Stimulated activated CD4-positive, alpha-beta T cell treated with anti-CD3 and anti-CD28 coated beads, Interleukin-2, amount 100 ng/mL, for 4 hours (primary cell): ENCODE data around the gene PALM.
A peak's percentile ranks its signal among the peaks of the same experiment; 100 is the strongest.
"Not testable (repeated sequence)": the region's sequence is repeated elsewhere in the genome, so short reads cannot be mapped to it uniquely, and the experiment has no call there.

Experiments used
- DNase-seq: peaks from one replicate; pipeline ENCODE4 v3.0.0-alpha.2; 2020; ENCODE audit warnings: low read depth

Gene PALM

DNA sequence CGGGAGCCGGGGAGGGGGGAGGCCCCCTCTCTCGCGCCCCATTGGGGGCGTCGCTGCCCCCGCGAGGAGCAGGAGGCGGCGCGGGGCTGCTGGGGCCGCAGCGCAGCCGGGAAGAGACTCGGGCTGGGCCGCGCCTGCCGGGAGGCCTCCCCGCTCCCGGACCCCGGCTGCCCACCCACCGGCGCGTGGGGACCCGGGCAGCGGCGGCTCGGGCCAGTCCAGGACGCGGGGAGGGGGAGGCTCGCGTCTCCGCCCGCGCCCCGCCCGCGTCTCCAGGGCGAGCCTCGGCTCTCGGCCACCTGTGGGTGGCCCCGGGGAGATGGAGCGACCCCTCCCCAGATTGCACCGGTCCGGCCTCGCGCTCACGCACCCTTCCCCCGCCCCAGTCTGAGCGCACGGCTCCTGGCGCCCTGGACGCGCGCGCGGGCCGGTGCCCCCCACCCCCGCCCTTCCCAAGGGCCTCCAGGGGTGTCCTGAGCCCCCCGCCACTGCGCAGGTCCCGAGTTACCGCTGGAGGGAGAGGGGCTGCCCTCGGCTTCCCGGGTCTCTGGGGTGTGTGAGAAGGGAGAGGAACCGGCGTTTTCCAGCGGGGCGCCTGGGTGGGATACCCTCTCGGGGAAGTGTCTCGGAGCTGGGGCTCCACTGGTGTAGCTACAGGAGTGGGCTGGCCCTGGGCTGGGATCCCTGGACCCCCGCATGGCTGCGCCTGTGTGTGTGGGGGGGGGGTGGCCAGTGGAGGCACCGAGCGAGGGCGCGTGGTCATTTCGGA is 645 bp downstream of the PALM start:
- DNase-seq = no peak

DNA sequence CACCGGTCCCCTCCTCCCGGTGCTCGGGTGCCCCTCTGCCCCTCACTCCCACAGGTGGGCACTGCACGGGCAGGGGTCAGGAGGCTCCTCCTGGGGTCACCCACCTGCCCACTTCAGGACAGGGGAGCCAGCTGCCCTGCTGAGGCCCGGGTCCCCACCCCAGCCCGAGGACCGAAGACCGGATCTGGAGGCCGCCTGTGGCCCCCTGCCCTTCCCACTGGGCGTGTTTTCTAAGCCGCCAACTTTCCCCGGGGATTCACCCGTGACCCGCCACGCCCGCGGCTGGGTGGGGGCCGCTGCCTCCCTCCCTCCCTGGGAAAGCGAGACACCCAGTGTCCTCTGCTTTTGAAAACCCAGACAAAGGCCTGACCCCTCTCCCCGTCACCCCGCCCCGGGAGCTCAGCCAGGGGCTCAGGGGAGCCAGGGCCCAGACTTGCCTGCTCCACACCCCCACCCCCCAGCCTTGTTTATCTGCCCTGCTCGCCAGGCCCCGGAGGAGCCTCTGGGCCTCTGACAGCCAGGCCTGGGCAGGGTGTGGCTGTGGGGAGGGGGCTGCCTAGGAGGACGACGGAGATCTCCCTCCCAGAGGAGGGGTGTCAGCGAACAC is 1.3 kb downstream of the PALM start:
- DNase-seq = no peak

DNA sequence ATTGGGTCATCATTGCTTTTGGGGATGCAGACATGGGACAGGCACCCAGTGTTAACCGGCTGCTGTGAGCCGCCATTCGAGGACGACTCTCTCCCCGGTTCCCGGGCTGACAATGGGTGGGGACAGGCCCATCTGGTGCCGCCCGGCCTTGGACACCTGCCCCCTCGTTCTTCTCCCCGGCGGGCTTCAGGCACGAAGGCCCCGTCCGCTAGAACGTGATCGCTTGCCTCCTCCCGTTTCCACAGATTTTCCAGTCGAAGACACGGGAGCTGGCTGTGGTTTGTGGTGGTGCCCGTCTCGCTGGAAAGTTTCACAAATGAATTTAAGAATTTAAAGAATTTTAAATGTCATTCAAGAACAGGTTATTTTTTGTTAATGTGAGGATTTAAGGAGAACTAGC is 2.0 kb downstream of the PALM start:
- no peak for DNase-seq

DNA sequence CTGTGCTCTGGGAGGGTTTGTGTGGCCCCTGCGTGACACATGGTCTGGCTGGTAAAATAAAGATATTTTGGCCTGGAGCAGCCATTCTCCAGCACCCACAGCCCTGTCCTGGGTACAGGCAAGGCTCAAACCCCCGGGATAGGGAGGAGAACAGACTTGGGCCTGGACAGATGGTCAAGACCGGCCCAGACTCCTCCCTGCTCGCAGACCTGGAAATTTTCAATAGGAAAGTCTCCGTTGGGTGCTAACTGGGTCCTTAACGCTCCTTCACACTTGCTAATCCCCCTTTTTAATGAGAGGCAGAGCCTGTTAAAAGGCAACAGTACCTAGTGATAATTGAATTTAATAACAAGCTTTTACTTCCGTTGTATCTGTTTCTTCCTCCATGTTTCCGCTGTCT is 2.5 kb downstream of the PALM start:
- DNase-seq = no peak

GRCh38 chr19:715347-715746 is 6.6 kb downstream of the PALM start:
- DNase-seq = no peak

DNA sequence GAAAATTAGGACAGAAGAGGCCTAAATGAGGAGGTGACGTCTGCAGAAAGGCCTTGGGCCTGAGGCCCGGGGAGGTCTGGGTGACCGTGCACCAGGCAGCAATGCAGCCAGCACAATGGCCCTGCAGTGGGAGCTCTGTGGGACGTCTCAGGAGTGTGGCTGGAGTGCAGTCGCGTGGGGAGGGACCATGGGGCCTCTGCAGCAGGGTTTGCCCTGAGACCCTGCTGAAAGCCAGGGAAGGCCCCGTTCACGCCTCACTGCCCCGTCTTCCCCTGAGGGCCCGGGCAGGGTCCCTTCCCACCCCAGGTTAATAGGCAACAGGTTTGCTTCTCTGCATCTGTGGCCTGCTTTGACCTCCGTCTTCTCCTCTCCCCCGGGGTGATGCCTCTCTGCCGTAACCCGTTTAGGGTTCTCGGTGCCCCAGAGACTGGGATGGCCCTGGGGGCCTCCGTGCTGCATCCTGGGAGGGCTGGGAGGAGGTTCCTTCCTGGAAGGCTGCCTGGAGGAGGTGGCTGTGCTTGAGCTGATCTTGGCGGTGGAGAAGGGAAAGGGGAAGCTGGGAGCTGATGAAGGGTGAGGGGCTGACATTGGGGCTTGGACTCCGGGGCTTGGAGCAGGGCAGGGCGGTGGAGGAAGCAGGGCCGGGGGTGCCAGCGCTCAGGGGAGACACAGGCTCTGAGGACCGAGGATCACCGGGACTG is 9.7 kb downstream of the PALM start:
- DNase-seq = no peak

- no peak for DNase-seq
These were observed 10.3 kb downstream of the PALM start for GRCh38 chr19:718991-719512.

GRCh38 chr19:719636-720344 is 11.1 kb downstream of the PALM start:
- peak; percentile 6 for DNase-seq

- DNase-seq = no peak
These were observed 11.8 kb downstream of the PALM start for GRCh38 chr19:720345-721160.

GRCh38 chr19:722553-723101 is 13.9 kb downstream of the PALM start:
- no peak for DNase-seq

DNA sequence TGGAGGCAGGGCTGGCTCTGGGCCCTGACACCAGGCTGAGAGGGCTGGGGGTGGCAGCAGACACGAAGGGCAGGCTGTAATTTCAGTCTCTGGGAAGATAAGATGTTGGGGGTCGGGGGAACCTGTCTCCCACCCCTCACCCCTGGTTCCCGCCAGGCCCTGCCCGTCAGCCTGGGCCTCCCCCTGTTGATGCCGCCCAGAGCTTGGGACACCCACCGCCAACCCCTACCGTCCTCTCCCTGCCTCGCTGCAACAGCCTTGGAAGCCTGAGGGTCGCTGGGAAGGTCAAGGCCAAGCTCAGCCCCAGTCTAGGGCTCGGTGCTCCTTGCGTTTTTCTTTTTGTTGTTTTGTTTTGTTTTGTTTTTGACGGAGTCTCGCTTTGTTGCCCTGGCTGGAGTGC is 14.5 kb downstream of the PALM start:
- no peak for DNase-seq

- DNase-seq = no peak
These were observed 15.0 kb downstream of the PALM start for GRCh38 chr19:723714-724113.

DNA sequence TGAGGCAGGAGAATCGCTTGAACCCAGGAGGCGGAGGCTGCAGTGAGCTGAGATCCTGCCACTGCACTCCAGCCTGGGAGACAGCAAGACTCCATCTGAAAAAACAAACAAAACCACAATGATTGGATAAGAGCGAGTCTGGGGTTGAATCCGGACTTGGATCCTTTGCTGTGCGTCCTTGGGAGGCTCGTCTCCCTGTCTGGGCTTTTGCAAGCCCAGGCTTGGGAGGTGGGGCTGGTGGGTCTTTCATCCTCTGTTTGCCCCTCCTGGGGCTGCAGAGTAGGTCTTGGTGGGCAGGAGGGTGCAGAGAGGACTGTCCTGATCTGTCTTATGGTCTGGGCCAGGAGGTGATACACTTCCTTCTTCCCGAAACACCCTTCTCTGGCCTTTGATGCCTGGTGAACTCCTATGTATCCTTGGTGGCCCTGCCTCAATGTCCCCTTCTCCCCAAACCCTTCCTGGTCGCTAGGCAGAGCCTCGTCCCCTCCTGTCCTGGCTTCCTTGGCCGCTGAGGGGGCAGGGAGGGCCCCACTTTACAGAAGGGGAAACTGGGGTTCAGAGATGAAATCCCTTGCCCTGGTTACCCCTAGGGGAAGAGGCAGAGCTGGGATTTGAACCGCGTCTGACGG is 16.8 kb downstream of the PALM start:
- DNase-seq = no peak

- DNase-seq = no peak
These were observed 18.5 kb downstream of the PALM start for GRCh38 chr19:726993-727956.

GRCh38 chr19:728011-728410 is 19.3 kb downstream of the PALM start:
- no peak for DNase-seq

- not testable (repeated sequence) for DNase-seq
These were observed 20.8 kb downstream of the PALM start for GRCh38 chr19:729564-729963.

GRCh38 chr19:729965-730668 is 21.4 kb downstream of the PALM start:
- no peak for DNase-seq

DNA sequence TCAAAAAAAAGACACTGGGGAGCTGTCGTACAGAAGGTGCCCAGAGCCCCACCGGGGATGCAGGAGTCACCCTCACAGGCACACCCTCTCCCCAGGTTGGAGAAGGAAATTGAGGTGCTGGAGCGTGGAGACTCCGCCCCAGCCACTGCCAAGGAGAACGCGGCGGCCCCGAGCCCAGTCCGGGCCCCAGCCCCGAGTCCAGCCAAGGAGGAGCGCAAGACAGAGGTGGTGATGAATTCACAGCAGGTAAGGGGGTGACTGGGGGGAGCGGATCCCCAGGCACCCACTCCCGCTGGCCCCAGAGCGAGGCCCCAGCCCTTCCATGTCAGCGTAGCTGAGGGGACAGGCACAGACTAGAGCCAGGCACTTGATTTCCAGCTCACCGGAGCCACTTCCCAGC is 22.3 kb downstream of the PALM start:
- no peak for DNase-seq
